ENCODE data around the gene CAP2. TPM values are rescaled to one million over a fixed set of nuclear protein-coding genes. Genes with fewer than 3 reads are reported as not detected.
"Not testable (repeated sequence)": the region's sequence is repeated elsewhere in the genome, so short reads cannot be mapped to it uniquely, and the experiment has no call there.

The CAP2 gene
- polyA plus RNA-seq, 4 donors: 13.4 to 15.6 (median 14.0) TPM

DNA sequence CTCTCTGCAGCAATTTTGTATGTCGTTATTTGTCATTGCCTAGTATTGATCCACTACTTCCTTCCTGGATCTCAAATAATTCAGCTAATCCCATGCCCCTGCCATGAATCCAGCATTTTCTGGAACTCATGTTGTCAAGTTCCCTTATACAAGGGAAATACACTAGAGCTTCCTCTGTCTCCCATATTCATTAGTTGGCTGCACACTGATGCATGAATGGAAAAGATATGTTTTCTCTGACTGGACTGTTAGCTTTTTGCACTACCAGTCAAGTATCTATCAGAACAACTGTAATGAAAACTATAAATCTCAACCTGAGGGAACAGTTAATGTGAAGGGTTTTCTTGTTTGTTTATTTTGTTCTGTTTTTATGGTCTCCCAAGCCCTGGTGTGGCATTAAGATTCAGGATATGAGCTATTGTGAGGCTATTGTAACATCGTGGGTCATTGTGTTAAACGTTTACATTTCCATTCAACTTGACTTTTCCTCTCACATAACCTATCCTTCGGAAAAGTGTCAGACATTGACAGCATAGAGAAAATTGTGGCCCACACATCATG lies 104.2 kb downstream of the CAP2 start:
- no peak for DNase-seq (ENCODE audit: low read depth in 4 of 4, low spot score in 3 of 4)

GRCh38 chr6:17501442-17501841 lies 108.0 kb downstream of the CAP2 start:
- no peak for DNase-seq (ENCODE audit: low read depth in 4 of 4, low spot score in 3 of 4)

DNA sequence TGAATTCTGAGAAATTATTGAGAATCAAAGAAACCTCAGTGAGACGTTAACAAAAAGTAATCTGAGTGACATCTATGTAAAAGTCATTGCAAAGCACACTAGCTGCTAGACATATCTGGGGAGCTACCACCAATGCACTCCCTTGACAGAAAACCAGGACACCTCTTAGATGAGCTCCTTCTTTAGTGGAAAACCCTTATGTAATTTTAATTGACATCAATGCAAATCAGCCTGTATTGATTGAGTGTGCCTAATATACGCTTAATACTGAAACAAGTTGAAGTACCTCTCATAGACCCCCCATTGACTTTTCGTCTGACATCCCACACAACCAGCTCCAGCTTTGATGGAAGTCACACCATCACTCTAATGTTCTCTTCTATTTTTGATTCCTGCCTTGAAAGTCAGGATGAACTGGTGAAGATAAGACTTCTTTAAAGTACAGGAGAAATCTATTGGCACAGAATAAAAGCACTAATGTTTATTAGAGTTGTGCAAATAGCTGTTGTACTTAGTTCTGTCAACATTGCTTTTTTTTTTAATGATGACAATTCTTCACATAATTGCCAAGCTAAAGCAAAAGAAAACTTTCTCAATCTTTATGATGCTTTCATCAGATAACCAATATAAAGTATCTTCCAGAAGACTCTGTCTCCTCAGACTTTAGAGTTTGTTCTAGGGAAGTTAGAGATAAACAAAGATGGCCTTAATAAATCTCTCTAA lies 108.7 kb downstream of the CAP2 start:
- no peak for DNase-seq (ENCODE audit: low read depth in 4 of 4, low spot score in 3 of 4)

DNA sequence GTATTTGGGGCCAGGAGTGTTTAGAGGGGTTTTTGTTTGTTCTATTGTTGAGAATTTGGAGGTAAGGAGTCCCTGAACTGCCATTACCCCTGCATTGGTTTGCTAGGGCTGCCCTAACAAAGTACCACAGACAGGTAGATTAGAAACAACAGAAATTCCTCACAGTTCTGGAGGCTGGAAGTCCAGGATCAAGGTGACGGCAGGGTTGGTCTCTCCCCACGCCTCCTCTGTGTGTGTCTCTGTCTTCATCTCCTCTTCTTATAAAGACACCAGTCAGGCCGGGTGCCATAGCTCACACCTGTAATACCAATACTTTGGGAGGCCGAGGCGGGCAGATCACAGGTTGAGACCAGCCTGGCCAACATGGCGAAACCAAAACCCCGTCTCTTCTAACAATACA lies 109.7 kb downstream of the CAP2 start:
- no peak for DNase-seq (ENCODE audit: low read depth in 4 of 4, low spot score in 3 of 4)

DNA sequence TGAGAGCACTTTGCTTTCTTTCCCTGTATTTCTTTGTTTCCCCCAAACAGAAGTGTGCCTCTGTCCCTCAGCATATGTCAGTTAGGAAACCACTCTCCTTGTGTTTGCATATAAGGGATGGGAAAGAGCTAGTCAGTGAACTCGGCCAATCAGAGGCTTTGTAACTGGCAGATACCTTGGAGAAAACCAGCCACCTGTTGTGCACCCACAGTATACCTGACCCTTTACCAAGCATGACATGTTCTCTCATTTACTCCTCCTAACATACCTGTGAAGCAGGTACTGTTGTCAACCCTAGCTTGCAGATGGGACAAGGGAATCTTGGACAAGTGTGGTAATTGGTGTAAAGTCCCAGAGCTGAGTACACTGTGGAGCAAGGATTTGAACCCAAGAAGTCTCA lies 110.6 kb downstream of the CAP2 start:
- no peak for DNase-seq (ENCODE audit: low read depth in 4 of 4, low spot score in 3 of 4)

- DNase-seq (ENCODE audit: low read depth in 4 of 4, low spot score in 3 of 4): no peak
These were observed 111.7 kb downstream of the CAP2 start for GRCh38 chr6:17505062-17505476.

GRCh38 chr6:17505767-17506280 lies 112.4 kb downstream of the CAP2 start:
- no peak for DNase-seq (ENCODE audit: low read depth in 4 of 4, low spot score in 3 of 4)

DNA sequence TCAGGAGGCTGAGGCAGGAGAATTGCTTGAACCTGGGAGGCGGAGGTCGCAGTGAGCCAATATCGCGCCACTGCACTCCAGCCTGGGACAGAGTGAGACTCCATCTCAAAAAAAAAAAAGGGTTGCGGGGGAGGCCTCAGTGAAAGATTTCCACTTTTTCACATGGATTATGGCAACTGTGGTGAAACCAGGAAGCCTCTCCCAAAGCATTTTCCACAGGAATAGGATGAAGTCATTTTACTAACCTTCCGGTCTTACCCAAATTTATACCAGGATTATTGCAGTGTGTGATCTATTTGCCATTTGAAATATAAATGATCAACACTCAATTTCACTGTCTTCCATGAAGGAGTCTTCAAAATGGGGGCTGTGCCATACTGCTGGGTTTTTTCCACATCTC lies 113.1 kb downstream of the CAP2 start:
- no peak for DNase-seq (ENCODE audit: low read depth in 4 of 4, low spot score in 3 of 4)

DNA sequence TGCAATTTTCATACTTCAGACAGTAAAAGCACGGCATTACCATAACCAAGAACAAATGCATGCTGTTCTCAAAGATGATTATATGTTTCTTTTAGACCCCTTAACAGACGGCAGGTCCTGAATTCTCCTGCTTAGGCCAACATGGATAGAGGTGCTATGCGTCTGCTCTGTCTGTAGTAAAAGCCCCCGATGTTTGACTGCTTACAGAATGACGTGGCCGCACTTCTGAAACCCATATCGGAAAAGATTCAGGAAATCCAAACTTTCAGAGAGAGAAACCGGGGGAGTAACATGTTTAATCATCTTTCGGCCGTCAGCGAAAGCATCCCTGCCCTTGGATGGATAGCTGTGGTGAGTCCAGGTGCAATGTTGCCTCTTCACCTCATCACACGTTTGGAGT lies 113.6 kb downstream of the CAP2 start:
- no peak for DNase-seq (ENCODE audit: low read depth in 4 of 4, low spot score in 3 of 4)

- no peak for DNase-seq (ENCODE audit: low read depth in 4 of 4, low spot score in 3 of 4)
These were observed 117.7 kb downstream of the CAP2 start for GRCh38 chr6:17511084-17511483.

DNA sequence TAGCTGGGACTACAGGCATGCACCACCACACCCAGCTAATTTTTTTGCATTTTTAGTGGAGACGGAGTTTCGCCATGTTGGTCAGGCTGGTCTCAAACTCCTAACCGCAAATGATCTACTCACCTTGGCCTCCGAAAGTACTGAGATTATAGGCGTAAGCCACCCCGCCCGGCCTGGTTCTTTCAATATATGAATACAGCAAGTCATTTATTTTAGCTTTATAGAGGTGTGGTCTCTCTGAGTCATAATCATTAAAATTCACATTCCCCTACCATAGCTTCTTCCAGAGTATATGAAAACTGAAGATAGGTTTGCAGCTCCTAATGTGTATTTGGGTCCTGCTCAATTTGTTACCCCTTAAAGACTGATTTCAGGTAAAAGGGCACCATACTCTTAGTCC lies 118.2 kb downstream of the CAP2 start:
- DNase-seq (ENCODE audit: low read depth in 4 of 4, low spot score in 3 of 4): no peak

GRCh38 chr6:17519120-17519519 lies 125.7 kb downstream of the CAP2 start:
- no peak for DNase-seq (ENCODE audit: low read depth in 4 of 4, low spot score in 3 of 4)

GRCh38 chr6:17525637-17526036 lies 132.2 kb downstream of the CAP2 start:
- DNase-seq (ENCODE audit: low read depth in 4 of 4, low spot score in 3 of 4): no peak

DNA sequence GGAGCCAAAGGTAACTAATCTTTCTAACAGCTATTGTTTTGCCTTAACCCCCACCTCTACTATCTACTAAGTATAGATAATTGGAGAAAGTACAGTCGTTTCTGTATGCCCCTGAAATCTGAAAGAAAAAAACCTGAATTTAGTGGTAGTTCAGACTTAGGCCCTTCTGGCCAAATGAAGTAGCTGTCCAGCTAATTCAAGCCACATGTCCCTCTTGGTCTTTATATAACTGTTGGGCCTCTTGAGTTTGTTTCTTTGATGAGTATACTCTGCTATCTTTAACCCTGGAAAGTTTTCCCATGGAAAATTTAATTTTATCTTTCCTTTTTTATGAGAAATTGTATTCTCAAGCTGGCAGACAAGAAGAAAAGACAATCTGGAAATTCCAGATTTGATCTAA lies 133.7 kb downstream of the CAP2 start:
- DNase-seq (ENCODE audit: low read depth in 4 of 4, low spot score in 3 of 4): no peak

DNA sequence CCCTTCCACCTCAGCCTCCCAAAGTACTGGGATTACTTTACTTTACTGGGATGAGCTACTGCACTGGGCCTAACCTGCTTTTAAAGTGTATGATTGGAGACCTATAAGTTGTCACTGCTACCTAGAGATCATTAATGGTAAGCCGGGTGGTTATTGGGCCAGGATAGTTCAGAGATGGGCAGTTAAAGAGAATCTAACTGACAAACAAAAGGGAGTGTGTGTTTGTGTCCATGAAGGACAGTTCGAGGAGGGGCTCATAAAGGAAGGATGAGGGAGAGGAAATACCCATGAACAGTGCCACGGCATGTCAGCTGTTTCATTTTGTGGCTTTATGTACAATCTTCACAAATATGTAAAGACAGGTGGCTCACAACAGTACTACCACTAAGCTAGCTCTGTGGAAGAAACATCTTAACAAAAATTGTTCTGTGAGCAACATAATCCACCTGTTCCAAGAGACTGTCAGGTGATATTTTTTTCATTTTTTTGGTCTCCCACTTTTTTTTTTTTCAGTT lies 137.0 kb downstream of the CAP2 start:
- DNase-seq (ENCODE audit: low read depth in 4 of 4, low spot score in 3 of 4): no peak

DNA sequence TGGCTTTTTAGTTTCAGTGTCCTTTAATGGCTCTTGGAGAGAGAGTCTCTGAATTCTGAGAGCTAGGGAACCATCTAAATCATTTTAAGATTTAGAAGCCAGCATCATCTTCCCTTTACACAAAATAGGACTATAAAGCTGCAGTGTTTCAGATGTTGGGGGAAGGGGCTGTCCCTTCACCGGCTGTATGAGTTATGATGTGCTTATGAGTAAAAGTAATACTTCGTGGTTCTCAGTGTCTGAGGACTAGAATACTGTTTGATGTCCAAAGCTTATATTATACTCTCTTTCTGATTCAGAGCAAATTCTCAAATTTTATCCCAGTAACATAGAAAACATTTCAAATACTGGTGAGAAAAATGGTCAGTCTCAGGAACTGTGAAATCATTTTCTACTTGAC lies 143.2 kb downstream of the CAP2 start:
- no peak for DNase-seq (ENCODE audit: low read depth in 4 of 4, low spot score in 3 of 4)

DNA sequence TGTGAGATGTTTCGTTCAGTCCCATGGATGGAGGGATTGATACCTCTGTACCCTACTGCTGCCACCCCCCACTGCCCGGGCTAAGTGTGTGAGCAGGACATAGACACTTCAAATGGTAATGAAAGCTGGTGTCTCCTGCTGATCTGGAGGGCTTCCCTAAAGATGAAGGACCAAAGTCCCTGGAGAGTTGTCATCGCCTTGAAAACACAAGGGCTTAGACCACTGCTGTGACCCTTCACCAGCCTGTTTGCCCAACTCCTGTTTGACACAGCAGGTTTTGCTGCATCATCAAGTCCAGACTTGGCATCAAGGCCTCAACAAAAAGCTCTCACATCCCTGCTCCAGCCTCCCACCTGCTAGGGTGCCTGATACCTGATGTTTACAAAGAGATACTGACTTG lies 148.8 kb downstream of the CAP2 start:
- no peak for DNase-seq (ENCODE audit: low read depth in 4 of 4, low spot score in 3 of 4)

GRCh38 chr6:17545681-17546080 lies 152.3 kb downstream of the CAP2 start:
- not testable (repeated sequence) for DNase-seq (ENCODE audit: low read depth in 4 of 4, low spot score in 3 of 4)

GRCh38 chr6:17551383-17551958 lies 158.1 kb downstream of the CAP2 start:
- no peak for DNase-seq (ENCODE audit: low read depth in 4 of 4, low spot score in 3 of 4)

GRCh38 chr6:17552861-17553260 lies 159.5 kb downstream of the CAP2 start:
- no peak for DNase-seq (ENCODE audit: low read depth in 4 of 4, low spot score in 3 of 4)

DNA sequence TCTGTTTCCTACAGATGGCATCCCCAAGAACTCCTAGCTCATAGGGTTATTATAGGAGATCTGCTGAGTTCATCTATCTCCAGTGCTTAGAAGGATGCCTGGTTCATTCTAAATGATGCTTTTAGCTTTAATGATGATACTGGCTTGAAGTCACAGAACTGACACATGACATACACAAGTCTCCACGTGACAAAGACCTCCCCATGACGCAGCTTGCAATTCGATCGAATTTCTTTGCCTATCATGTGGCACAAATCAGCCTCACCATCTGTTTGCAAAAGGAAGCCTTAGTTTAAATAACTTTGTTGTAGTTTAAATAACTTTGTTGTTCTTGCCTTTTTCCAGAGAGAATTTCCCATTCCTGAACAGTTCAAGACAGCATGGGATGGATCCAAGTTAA lies 162.6 kb downstream of the CAP2 start:
- DNase-seq (ENCODE audit: low read depth in 4 of 4, low spot score in 3 of 4): no peak

GRCh38 chr6:17562636-17563035 lies 169.2 kb downstream of the CAP2 start:
- DNase-seq (ENCODE audit: low read depth in 4 of 4, low spot score in 3 of 4): no peak

Measured in left renal pelvis (tissue), 4 donors.